Activated CD8-positive, alpha-beta memory T cell treated with anti-CD3 and anti-CD28 coated beads, Interleukin-2, amount 10 ng/mL, durations not matched to agents 7 days and 5 days (primary cell): ENCODE measurements around the gene MOB3C. TPM values are rescaled to one million over a fixed set of nuclear protein-coding genes. Genes with fewer than 3 reads are reported as not detected.

Source experiments
- ATAC-seq: fragments of 150-1000 bp; cut with Tn5 transposase; one replicate; pipeline ENCODE4 v1.10.0; 2021; ENCODE audit warnings: moderate library complexity
- CTCF ChIA-PET: fragments of 350-600 bp; sonication (Branson Sonifier 250); formaldehyde crosslinking; loops from one replicate; lab custom pipeline; 2021; ENCODE audit warnings: antibody characterized with exemption; lab: Charles Lee
- DNase-seq: peaks from one replicate; pipeline ENCODE4 v3.0.0-alpha.2; 2020
- H3K27ac Mint-ChIP-seq: one replicate; pipeline ENCODE4 v1.8.0; 2021; ENCODE audit warnings: mild to moderate bottlenecking, mixed read lengths
- H3K27me3 Mint-ChIP-seq: one replicate; pipeline ENCODE4 v1.8.0; 2021; ENCODE audit warnings: mixed read lengths
- H3K36me3 Mint-ChIP-seq: one replicate; pipeline ENCODE4 v1.8.0; 2021; ENCODE audit warnings: mild to moderate bottlenecking, mixed read lengths
- H3K4me1 Mint-ChIP-seq: one replicate; pipeline ENCODE4 v1.8.0; 2021; ENCODE audit warnings: mixed read lengths
- H3K4me3 Mint-ChIP-seq: one replicate; pipeline ENCODE4 v1.8.0; 2021; ENCODE audit warnings: mild to moderate bottlenecking, moderate library complexity, mixed read lengths
- H3K9me3 Mint-ChIP-seq: one replicate; pipeline ENCODE4 v1.8.0; 2022; ENCODE audit warnings: low read depth, mixed read lengths
- total RNA-seq, 2 experiments: library from RNA; stranded (reverse); gene quantifications; one replicate each; pipeline ENCODE4 v1.2.3, GENCODE V29; 2021

The MOB3C gene
- total RNA-seq, 2 experiments from 2014 or later = 18.3 to 20.7 TPM

DNA sequence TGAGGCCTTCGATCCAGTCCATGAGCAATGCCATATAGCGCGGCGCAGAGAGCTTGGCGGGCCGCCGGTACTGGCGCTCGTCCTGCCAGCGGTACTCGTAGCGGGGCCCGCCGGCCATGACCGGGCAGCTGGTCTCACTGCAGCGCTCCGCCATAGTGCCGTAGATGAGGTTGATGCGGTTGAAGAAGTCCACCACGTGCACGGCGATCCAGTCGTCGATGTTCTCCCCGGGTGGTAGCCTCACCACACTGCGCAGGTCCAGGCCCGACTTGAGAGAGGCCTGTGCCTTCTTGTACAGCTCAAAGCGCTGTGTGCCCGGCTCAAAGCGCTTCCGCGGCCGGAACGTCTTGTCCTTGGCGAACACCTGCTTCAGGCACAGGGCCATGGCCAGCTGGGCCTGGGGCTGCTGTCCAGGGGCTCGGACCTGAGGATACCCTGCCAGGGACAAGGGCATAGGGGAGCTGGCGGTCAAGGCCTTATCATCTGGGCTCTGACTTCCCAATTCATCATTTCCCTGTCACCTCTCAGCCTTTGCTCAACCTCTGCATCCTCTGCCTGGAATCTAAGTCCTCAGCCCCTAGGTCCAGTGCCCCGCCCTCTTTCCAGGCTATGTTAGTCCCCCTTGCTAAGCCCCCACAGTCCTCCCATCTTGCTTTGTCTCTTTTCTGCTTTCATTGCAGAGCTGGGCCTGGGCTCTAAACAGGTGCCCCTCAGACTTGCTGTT, 3.5 kb downstream of the MOB3C start:
- no peak overlapping the region for H3K27ac Mint-ChIP-seq

DNA sequence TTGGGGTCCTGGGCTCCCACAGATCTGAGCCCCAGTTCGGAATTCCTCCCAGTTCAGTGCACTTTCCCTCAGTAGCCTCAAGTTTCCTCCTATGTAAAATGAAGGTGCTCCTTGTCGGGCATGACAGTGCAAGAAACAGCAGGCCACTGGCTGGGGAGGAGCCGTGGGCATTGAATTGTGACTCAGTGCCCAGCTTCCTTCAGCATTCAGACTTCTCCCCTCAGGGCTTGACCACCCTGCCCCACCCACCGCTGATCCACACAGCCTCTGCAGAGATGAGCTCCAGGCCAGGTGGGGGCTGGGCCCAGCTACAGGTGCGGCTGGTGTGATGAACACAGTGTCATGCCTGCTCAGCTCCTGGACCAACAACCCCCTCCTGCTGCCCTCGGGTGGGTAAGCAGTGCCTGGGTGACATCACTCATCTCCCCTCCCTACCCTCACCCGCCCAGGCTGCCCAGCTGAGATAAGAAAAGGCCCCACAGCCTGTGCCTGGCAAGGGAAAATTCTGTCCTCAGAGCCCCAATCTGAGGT, 4.9 kb downstream of the MOB3C start:
- H3K4me3 Mint-ChIP-seq = no peak overlapping the region
- no peaks in the 10 kb centered on the region for H3K27me3 Mint-ChIP-seq
- ATAC-seq = no peak
- H3K36me3 Mint-ChIP-seq = peaks cover 31% of the 10 kb centered on the region
- peak overlapping the region; percentile 23 for H3K27ac Mint-ChIP-seq
- CTCF ChIA-PET = interaction anchor here (1.2 to 1.4 kb wide), 2 partner anchors 10 to 61 kb away, joined by 3 read pairs; partner anchors contain the start of gene KNCN
- DNase-seq = no peak
- H3K9me3 Mint-ChIP-seq = no peaks in the 10 kb centered on the region
- peaks cover 42% of the 10 kb centered on the region for H3K4me1 Mint-ChIP-seq

More for the DNA sequence above, 3.5 kb downstream of the MOB3C start:
- DNase-seq (no peak), ATAC-seq (no peak)
- no peaks in the 10 kb centered on the region for H3K27me3 Mint-ChIP-seq
- peaks cover 48% of the 10 kb centered on the region for H3K4me1 Mint-ChIP-seq
- H3K36me3 Mint-ChIP-seq = peaks cover 29% of the 10 kb centered on the region
- CTCF ChIA-PET = interaction anchor here (1.1 to 5.4 kb wide), 4 partner anchors 8 to 97 kb away, joined by 3 to 51 read pairs (median 3); partner anchors contain the start of gene MKNK1
- H3K9me3 Mint-ChIP-seq = no peaks in the 10 kb centered on the region
- H3K4me3 Mint-ChIP-seq = no peak overlapping the region

DNA sequence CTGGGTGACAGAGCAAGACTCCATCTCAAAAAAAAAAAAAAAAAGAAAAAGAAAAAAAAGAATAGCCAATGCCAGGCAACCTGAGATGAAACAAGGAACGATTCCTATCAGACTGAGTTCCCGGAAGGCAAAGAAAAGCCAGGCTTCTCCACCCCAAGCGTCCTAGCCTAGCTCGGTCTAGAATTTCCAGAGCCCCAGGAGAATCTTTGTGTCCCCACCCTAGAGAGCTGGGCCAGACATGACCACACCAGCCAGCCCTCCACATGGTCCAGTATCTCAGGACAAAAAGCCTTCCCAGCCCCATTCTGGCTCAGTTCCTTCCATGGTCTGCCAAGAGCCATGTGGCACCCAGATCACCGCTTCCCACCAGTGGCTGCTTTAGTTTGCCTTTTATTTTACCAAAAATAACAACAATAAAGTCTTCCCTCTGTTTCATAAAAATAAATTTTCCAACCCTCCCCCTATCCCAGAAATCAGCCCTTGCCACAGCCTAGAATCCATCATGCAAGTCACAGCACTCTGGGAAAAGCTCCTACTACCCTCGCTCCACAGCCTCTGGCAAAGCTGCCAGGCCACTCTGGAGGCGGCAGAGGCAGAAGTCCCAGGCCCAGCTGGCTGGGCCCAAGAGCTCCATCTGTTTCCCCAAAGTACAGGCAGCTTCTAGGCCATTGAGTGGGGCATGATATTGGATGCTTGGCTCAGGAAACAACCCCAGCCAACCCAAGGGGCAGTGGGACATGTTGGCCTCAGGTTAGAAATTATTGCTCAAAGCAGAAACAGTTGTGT, 9.1 kb downstream of the MOB3C start:
- Mint-ChIP-seq H3K27ac (no peak overlapping the region), H3K9me3 (no peaks in the 10 kb centered on the region), H3K4me3 (no peak overlapping the region), H3K4me1 (peaks cover 48% of the 10 kb centered on the region), H3K27me3 (no peaks in the 10 kb centered on the region), H3K36me3 (peaks cover 35% of the 10 kb centered on the region)
- ATAC-seq (no peak), DNase-seq (no peak)
- CTCF ChIA-PET = interaction anchor here (0.7 to 1.1 kb wide), 2 partner anchors 9 to 117 kb away, joined by 3 to 4 read pairs; partner anchors contain the start of gene MOB3C

DNA sequence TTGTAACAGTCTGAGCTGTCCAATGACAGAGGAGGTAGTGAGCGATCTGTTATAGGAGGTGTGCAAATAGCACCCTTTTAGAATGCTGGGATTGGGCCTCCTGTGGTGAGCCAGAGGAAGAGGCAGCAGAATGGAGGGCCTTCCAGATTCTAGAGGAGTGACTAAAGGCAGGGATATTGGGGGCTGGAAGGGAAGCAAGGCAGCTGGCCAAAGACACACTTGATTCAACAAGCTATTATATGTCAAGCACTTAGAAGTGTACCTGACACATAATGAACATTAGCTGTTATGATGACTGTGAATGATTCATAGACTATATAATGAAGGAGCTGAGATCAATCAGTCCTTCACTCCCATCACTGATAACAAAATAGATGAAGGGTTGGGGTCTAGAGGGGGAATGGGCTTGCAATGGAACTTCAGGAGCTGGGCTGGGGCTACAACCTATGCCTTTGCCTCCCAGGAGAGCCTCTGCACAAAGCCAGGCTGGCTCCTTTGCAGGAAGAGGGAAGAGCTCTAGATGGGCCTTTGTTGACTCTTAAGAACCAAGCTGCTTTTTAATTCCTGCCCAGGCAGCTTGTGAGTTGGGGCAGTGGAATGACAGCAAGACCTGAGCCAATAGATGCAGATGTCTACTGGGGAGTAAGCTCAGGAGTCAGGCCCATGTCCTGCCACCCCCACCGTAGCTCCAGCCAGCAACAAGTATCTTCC, 10.2 kb downstream of the MOB3C start:
- DNase-seq = no peak
- H3K27me3 Mint-ChIP-seq = no peaks in the 10 kb centered on the region
- H3K27ac Mint-ChIP-seq = peak overlapping the region; percentile 59
- H3K36me3 Mint-ChIP-seq = peaks cover 41% of the 10 kb centered on the region
- no peaks in the 10 kb centered on the region for H3K9me3 Mint-ChIP-seq
- CTCF ChIA-PET = interaction anchor here (0.8 to 4.8 kb wide), 6 partner anchors 10 to 70 kb away, joined by 3 to 51 read pairs (median 14); partner anchors contain the start of gene MOB3C
- ATAC-seq = no peak
- H3K4me1 Mint-ChIP-seq = peaks cover 55% of the 10 kb centered on the region
- H3K4me3 Mint-ChIP-seq = no peak overlapping the region

DNA sequence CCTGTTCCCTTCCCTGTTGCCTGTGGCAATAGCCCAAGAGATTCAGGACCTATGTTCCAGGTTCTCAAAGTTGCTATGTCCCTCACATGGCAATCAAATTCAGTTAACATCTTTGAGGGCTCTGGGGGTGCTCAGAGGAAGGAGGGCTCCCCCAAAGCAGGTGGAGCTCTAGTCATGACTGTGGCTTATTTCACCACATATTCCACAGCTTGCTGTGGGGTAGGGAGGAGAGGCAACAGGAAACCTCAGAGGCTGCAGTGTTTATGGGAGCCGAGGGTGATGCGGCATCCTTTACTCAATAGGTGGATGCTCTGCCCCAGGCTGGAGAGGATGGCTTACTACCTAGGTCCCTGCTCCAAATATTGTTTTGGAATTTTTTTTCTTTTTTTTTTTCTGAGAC, 11.4 kb downstream of the MOB3C start:
- no peaks in the 10 kb centered on the region for H3K9me3 Mint-ChIP-seq
- peaks cover 40% of the 10 kb centered on the region for H3K36me3 Mint-ChIP-seq
- H3K4me1 Mint-ChIP-seq = peaks cover 63% of the 10 kb centered on the region
- H3K4me3 Mint-ChIP-seq = peak overlapping the region; percentile 93
- CTCF ChIA-PET = interaction anchor here (1.2 to 4.8 kb wide), 13 partner anchors 11 to 158 kb away, joined by 3 to 51 read pairs (median 6); partner anchors contain the start of gene MOB3C
- no peaks in the 10 kb centered on the region for H3K27me3 Mint-ChIP-seq
- peak; percentile 82 for DNase-seq
- peak; percentile 35 for ATAC-seq
- H3K27ac Mint-ChIP-seq = peak overlapping the region; percentile 82

DNA sequence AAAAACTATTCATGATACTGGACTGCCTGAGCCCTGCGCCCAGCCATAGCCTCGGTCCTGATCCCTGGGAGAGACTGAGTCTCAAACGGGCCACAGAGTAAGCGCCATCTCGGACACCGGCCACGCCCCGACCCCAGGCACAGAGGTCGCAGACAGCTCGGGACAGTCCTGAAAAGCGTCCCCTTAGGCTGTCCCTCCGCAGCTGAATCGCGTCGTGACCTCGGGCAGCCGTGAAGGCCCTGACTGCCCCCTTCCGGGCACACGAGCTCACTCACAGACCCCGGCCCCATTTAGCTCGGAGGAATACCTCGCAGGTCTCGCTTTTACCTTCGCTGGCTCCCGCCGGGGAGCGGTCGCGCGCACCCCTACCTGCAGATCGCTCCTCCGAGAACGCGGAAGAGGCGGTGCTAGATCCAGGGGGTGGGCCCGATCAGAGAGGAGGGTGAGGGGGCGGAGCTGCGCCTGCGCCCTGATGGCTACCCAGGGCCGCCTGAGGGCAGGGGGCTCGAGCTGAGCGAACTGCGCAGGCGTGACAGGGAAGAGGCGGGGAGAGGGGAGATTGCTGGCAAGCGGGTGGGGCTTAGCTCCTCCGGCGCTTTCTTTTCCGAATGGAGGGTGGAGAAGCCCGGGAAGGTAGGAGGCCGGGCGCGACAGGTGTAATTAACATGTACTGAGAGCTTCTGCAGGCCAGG, 12.6 kb downstream of the MOB3C start, which contains the start of gene MKNK1:
TSS of gene MKNK1 (minus strand) at position 411 of the 692 bp plus-strand sequence. CDS start 20,941 bp downstream, outside the sequence.
- peaks cover 73% of the 10 kb centered on the region for H3K4me1 Mint-ChIP-seq
- peak within 1 kb of the TSS; percentile 82 for H3K27ac Mint-ChIP-seq
- no peaks in the 10 kb centered on the region for H3K27me3 Mint-ChIP-seq
- peaks cover 34% of the 10 kb centered on the region for H3K36me3 Mint-ChIP-seq
- H3K9me3 Mint-ChIP-seq = no peaks in the 10 kb centered on the region
- ATAC-seq (peak; percentile 98), DNase-seq (peak; percentile 98)
- H3K4me3 Mint-ChIP-seq = peak within 1 kb of the TSS; percentile 93
- CTCF ChIA-PET = interaction anchor here (0.7 to 4.8 kb wide), 20 partner anchors 9 to 159 kb away, joined by 3 to 51 read pairs (median 5); partner anchors contain the start of gene MOB3C

DNA sequence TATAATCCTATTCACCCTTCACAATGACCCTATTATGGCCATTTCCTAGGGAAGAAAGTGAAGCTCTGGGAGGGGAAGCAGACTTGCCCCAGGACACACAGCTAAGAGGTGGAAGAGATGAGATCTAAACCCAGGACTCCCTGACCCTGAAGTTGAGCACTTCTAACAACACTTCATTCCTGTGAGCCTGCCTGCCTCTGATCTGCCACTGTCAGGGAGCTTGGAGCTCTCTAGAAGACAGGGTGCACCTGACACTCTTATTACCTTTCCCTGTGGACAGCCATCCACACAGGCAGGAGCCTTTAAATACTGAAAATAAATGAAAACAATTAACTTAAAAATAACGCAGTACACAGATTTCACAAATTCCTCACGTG, 13.1 kb downstream of the MOB3C start:
- Mint-ChIP-seq H3K4me3 (peak overlapping the region; percentile 93), H3K9me3 (no peaks in the 10 kb centered on the region), H3K4me1 (peaks cover 76% of the 10 kb centered on the region), H3K27ac (peak overlapping the region; percentile 82), H3K27me3 (no peaks in the 10 kb centered on the region), H3K36me3 (peaks cover 29% of the 10 kb centered on the region)
- DNase-seq (no peak), ATAC-seq (no peak)
- CTCF ChIA-PET = interaction anchor here (0.9 to 4.8 kb wide), 16 partner anchors 9 to 158 kb away, joined by 3 to 51 read pairs (median 5); partner anchors contain the start of gene MOB3C

DNA sequence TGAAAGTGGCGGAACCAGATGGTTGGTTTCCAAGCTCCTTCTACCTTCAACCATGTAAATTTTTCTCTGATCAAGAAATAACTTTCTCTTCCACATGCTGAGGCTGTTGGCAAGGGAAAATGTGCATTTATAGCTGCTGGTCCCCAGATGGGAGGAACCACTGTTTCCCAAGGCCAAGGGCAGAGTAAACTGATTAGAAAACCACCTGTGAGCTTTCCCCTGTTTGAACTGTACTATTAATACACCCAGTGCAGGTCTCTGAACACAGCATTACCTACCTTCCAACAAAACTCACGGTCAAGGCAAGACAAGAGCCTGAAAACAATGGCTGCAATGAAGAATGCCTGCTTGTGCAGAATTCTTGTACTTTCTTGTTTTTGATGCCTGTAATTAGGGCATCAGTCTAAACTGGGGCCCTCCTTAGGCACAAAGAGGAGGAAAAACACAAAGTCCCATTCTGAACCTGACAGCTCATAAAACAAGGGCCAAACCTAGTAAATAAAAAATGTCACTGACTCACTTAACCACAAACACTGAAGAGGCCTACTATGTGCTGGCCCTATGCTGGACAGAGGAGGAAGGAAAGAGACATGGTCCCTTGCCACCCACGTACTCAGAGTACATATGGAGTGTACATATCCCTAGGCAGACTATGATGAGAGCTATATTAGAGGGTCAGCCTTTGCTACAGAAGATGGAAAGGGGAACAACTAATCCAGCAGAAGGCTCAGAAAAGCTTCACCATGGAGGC, 15.2 kb downstream of the MOB3C start:
- peaks cover 79% of the 10 kb centered on the region for H3K4me1 Mint-ChIP-seq
- ATAC-seq = no peak
- H3K27ac Mint-ChIP-seq = no peak overlapping the region
- peaks cover 36% of the 10 kb centered on the region for H3K36me3 Mint-ChIP-seq
- no peaks in the 10 kb centered on the region for H3K27me3 Mint-ChIP-seq
- peak overlapping the region; percentile 9 for H3K4me3 Mint-ChIP-seq
- CTCF ChIA-PET = interaction anchor here (0.9 to 1.5 kb wide), 4 partner anchors 17 to 53 kb away, joined by 3 to 7 read pairs (median 3); no protein-coding TSS in a partner anchor
- no peak for DNase-seq
- H3K9me3 Mint-ChIP-seq = no peaks in the 10 kb centered on the region

DNA sequence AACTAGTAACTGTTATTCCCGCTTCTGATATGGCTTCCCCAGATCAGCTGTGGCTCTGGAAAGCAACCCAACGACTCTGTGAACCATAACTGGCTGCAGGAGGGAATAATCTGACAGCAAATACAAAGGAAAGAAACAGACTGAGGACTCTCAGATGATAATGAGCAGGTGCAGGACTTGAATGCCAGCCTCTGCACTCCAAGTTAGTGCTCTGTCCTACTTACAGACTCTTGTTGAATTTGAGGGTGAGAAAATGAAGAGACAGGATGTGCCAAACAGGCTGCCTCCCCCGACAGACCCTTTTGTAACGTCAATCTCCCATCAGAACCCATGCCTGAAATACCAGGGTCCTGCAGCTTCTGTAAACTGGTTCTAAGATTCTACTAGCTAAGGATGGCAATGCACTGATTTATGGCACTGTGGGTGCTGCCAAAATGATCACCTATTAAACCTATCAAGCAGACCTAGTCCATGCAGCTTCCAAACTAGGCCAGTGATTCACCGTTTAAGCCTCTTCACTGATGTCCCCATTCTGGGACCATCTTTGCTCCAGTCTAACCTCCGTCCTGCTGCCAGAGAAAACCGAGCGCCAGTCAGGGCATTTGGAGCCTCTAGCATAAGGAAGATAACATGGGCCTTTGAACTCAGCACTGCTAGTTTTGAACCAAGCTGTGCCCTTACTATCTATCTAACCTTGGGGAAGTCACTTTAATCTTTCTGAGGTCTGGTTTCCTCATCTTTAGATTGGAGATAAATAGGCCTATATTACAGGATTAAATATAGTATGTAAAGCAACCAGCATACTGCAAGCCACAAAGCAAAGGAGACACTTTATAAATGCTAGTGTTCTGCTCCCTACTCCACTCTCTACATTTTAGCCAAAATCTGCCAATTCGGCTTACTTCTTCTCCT, 17.3 kb downstream of the MOB3C start:
- no peak overlapping the region for H3K4me3 Mint-ChIP-seq
- H3K27ac Mint-ChIP-seq = no peak overlapping the region
- CTCF ChIA-PET = interaction anchor here (1.6 kb wide), 1 partner anchor 16 kb away, joined by 3 read pairs; no protein-coding TSS in a partner anchor
- H3K9me3 Mint-ChIP-seq = no peaks in the 10 kb centered on the region
- H3K4me1 Mint-ChIP-seq = peaks cover 77% of the 10 kb centered on the region
- H3K36me3 Mint-ChIP-seq = peaks cover 39% of the 10 kb centered on the region
- DNase-seq = no peak
- no peak for ATAC-seq
- no peaks in the 10 kb centered on the region for H3K27me3 Mint-ChIP-seq

DNA sequence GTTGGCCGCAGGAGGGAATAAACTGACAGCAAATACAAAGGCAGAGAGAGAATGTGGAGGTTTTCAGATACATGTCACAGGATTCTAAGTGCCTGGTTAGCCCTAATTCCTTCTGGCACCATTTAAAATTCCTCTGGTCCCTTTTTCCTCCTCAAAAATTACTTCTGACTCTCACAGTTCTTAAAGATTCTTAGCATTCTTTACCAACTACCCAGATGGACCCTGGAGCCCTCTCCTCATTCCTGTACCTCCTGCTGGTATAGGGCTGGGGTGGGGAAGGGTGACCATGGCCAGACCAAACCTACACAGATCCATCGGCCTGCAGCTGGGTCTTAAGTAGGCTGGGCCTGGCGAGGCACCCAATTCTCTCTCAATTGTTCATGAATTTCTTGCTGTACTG, 19.8 kb downstream of the MOB3C start:
- H3K27ac Mint-ChIP-seq = no peak overlapping the region
- H3K9me3 Mint-ChIP-seq = no peaks in the 10 kb centered on the region
- no peak overlapping the region for H3K4me3 Mint-ChIP-seq
- no peaks in the 10 kb centered on the region for H3K27me3 Mint-ChIP-seq
- DNase-seq (no peak), ATAC-seq (no peak)
- CTCF ChIA-PET = interaction anchor here (1.4 to 1.8 kb wide), 2 partner anchors 15 to 50 kb away, joined by 5 read pairs; no protein-coding TSS in a partner anchor
- peaks cover 74% of the 10 kb centered on the region for H3K4me1 Mint-ChIP-seq
- H3K36me3 Mint-ChIP-seq = peaks cover 58% of the 10 kb centered on the region
